HG03460 (cell line): ENCODE results near the gene AXIN1.
"Not testable (repeated sequence)": the region's sequence is repeated elsewhere in the genome, so short reads cannot be mapped to it uniquely, and the experiment has no call there.

Source experiments
- ATAC-seq: cut with Tn5 transposase; IDR thresholded peaks from one replicate; pipeline ENCODE4 v1.9.1; 2021; ENCODE audit not compliant: unreplicated experiment

Gene AXIN1

GRCh38 chr16:334861-335632 lies 17.5 kb downstream of the AXIN1 start:
- ATAC-seq = not testable (repeated sequence)

GRCh38 chr16:334164-334832 lies 18.2 kb downstream of the AXIN1 start:
- ATAC-seq = not testable (repeated sequence)

GRCh38 chr16:333406-334094 lies 19.0 kb downstream of the AXIN1 start:
- no peak for ATAC-seq

- not testable (repeated sequence) for ATAC-seq
Observed at GRCh38 chr16:331181-331814, 21.2 kb downstream of the AXIN1 start.

- ATAC-seq = no peak
Observed at GRCh38 chr16:330741-331140, 21.8 kb downstream of the AXIN1 start.

- no peak for ATAC-seq
Observed at GRCh38 chr16:325375-326145, 27.0 kb downstream of the AXIN1 start.

- ATAC-seq = no peak
Observed at GRCh38 chr16:324451-325334, 27.8 kb downstream of the AXIN1 start.

- ATAC-seq = no peak
Observed at GRCh38 chr16:324201-324450, 28.4 kb downstream of the AXIN1 start.

- no peak for ATAC-seq
Observed at GRCh38 chr16:322476-323143, 29.9 kb downstream of the AXIN1 start.

- no peak for ATAC-seq
Observed at GRCh38 chr16:321532-321931, 31.0 kb downstream of the AXIN1 start.

GRCh38 chr16:320206-320605 lies 32.3 kb downstream of the AXIN1 start:
- no peak for ATAC-seq

- no peak for ATAC-seq
Observed at GRCh38 chr16:318628-319027, 33.9 kb downstream of the AXIN1 start.

- no peak for ATAC-seq
Observed at GRCh38 chr16:317583-317982, 34.9 kb downstream of the AXIN1 start.

- no peak for ATAC-seq
Observed at GRCh38 chr16:316741-317464, 35.6 kb downstream of the AXIN1 start.

GRCh38 chr16:314795-315299 lies 37.7 kb downstream of the AXIN1 start:
- ATAC-seq = no peak

- ATAC-seq = no peak
Observed at GRCh38 chr16:314351-314750, 38.2 kb downstream of the AXIN1 start.

GRCh38 chr16:311725-312124 lies 40.8 kb downstream of the AXIN1 start:
- no peak for ATAC-seq

- no peak for ATAC-seq
Observed at GRCh38 chr16:309476-309875, 43.0 kb downstream of the AXIN1 start.
